Ramos (cell line): ENCODE measurements around the gene SLCO2B1.
"Not testable (repeated sequence)": the region's sequence is repeated elsewhere in the genome, so short reads cannot be mapped to it uniquely, and the experiment has no call there.

ENCODE experiments used
- in situ Hi-C: fragments of 300-500 bp; cut with MboI; formaldehyde crosslinking; loops from one replicate; pipeline ENCODE4 v1.14.3; 2022; ENCODE audit warnings: low sequenced_read_pairs; ENCODE audit not compliant: unreplicated experiment

The SLCO2B1 gene, protein sequence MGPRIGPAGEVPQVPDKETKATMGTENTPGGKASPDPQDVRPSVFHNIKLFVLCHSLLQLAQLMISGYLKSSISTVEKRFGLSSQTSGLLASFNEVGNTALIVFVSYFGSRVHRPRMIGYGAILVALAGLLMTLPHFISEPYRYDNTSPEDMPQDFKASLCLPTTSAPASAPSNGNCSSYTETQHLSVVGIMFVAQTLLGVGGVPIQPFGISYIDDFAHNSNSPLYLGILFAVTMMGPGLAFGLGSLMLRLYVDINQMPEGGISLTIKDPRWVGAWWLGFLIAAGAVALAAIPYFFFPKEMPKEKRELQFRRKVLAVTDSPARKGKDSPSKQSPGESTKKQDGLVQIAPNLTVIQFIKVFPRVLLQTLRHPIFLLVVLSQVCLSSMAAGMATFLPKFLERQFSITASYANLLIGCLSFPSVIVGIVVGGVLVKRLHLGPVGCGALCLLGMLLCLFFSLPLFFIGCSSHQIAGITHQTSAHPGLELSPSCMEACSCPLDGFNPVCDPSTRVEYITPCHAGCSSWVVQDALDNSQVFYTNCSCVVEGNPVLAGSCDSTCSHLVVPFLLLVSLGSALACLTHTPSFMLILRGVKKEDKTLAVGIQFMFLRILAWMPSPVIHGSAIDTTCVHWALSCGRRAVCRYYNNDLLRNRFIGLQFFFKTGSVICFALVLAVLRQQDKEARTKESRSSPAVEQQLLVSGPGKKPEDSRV

DNA sequence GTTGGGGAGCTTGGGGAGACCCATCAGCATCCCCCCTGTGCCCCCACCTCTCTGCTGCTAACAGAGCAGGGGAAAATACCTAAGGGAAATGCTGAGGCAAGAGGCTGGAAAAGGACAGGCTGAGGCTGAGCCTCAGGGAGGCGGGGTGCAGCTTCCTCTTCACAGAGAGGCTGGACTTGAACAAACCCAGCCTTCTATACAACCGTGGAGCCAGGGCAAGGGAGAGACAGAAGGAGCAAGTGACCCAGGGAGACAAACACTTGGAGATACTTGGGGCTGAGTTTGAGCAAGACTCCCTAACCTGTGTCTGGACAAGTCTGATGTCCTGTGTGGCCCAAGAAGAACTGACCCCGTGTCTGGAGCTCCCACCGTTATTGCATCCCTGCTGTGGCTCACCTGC lies at the start of gene SLCO2B1:
TSS of gene SLCO2B1 (plus strand) at position 229 of the 400 bp plus-strand sequence. CDS start 275 bp downstream, outside the sequence.
- in situ Hi-C loops, result no loop called here

DNA sequence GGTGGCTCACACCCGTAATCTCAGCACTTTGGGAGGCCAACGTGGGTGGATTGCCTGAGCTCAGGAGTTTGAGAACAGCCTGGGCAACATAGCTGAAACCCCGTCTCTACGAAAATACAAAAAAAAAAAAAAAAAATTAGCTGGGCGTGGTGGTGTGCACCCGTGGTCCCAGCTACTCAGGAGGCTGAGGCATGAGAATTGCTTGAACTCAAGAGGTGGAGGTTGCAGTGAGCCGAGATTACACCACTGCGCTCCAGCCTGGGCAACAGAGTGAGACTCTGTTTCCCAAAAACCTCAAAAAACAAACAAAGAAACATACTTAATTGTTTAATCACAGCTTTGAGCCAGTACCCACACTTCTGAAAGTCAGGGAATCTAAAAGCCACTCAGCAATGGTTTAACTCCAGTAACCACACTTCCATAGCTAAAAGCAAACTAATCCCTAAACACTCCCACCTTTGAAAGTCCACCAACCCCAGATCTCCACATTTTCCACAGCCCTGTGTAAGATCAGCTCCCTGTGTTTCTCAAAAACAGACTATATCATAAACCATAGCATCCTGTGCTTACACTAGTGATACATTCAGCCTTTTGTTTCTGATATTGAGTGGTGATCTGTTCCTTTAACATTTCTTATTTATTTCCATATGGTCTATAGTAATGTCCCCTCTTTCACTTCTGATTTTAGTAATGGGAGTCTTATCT lies 49.3 kb upstream of the SLCO2B1 start:
- in situ Hi-C loops, result no loop called here

DNA sequence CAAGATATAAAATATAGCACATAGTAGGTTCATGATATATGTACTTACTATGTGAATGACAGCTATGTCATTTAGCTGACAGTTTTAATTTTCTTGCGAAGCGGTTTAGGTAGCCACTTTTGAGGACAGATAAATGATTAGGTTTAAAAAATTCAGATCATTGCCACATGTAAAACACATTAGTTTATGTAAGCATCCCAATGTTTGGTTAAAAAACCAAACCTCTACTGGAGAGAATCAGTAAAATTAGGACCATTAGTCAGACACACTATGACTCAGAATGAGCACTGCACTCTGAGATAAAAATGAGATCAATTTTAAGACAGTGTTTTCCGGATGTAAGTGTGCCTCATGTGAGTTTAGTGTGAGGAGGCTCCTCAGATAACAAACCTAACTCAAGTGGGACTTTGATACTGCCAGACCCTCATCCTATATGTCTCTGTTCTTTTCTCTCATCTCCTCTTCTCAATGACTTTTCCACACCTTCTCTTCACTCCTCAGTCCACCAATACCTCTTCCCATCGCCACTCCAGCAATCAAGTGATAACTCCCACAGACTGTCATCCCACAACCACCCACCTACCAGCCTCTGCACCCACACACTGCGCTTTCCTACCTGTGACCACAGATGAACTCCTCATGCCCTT lies 47.4 kb upstream of the SLCO2B1 start:
- in situ Hi-C loops, result no loop called here

DNA sequence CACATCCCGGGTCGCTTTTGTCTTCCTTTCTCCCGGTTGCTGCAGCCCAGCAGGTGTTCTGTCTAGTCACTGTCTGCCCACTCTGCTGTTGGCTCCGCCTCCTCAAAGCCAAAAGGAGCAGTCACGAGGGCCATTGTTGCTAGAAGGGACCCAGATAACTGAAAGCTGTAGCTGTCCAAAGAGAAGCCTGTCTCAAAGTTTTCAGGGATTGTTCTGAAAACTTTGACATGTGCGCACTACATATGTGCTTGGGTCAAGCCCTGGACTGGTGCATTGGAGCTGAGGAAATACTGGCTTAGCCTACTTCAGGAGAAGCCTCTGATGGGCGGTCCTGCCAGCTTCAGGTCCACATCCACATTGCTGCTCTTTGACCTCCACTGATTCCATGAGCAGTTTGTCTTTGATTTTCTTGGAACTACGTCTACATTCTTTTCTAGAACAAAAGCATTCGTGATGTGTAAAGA lies 45.4 kb upstream of the SLCO2B1 start:
- in situ Hi-C loops, result no loop called here

DNA sequence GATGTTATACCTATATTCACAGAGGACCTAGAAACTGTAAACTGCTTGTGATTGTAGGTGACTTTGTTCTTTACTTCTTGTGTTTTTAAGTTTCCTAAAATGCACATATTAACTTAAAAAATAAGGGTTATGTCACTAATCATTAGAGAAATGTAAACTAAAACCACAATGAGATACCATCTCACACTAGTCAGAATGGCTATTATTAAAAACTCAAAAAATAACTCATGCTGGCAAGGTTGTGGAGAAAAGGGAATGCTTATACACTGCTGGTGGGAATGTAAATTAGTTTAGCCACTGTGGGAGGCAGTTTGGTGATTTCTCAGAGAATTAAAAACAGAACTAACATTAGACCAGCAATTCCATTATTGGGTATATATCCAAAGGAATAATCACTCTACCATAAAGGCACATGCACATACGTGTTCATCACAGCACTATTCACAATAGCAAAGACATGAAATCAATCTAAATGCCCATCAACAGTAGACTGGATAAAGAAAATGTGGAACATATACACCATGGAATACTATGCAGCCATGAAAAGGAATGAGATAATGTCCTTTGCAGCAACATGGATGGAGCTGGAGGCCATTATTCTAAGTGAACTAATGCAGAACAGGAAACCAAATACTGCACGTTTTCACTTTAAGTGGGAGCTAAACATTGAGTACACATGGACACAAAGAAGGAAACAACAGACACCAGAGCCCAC lies 44.8 kb upstream of the SLCO2B1 start:
- in situ Hi-C loops, result not testable (repeated sequence)

DNA sequence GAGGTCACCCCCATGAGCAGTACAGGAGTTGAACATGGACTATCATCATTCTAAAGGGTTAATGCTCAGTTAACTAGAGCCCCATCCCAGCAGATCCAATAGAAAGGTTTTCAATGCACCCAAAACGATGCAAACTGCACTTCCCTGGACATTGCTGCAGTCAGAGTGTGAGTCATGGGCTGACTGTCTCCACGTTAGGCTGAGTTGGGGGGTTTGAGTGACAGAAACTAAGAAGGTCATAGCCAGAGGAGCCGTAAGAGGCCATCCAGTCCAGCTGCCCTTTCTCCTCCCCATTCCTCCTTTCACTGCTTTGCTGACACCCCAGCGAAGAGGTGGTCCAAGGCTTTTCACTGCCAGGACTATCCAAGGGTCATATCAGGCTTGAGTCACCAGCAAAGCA lies 43.7 kb upstream of the SLCO2B1 start:
- in situ Hi-C loops, result no loop called here

DNA sequence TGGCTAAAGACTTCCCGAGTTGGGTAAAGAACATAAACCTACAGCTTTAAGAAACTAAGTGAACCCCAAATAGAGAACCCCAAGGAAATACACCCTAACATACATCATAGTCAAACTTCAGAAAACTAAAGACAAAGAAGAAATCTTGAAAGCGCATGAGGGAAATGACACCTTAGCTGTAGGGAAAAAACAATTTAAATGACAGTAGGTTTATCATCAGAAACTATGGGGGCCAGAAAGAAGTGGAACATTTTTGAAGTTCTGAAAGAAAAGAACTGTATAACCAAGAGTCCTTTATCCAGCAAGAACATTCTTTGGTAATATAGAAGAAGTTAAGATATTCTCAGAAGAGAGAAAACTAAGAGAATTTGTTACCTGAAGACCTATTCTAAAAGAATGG lies 38.7 kb upstream of the SLCO2B1 start:
- in situ Hi-C loops, result no loop called here

DNA sequence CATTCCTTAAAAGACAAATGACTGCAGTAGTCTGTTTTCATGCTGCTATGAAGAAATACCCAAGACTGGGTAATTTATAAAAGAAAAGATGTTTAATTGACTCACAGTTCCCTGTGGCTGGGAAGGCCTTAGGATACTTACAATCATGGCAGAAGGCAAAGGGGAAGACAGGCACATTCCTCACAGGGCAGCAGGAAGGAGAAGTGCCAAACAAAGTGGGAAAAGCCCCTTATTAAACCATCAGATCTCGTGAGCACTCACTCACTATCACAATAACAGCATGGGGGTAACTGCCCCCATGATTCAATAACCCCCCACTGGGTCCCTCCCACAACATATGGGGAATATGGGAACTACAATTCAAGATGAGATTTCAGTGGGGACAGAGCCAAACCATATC lies 37.9 kb upstream of the SLCO2B1 start:
- in situ Hi-C loops, result no loop called here

DNA sequence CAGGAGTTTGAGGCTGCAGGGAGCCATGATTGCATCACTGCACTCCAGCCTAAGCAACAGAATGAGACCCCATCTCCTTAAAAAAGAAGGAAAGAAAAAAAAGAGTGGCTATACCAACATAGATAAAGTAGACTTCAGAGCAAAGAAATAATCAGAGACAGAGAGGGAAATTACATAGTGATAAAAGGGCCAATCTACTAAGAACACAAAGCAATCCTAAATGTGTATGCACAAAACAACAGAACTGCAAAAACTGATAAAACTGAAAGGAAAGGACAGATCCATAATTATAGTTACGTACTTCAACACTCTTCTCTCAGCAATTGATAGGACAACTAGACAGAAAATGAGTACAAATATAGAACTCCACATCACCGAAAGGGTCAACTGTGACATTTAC lies 36.4 kb upstream of the SLCO2B1 start:
- in situ Hi-C loops, result no loop called here

DNA sequence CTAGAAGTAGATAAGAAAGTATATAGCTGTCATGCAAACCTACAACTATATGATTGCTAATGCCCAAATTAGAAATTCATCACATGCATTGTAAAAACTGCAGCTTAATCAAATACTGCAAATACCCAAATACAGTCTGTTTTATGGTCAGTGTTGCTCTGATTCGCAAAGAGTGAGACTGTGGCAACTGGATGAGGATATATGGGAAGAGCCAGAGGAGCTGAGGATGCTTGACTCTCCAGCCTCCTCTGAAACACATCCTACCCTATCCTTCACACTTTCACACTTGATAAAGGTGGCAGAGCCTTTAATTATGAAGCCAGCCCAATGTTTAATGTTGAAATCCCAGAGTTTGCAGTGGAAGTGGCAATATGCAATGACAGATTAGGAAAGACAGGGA lies 32.3 kb upstream of the SLCO2B1 start:
- in situ Hi-C loops, result no loop called here

DNA sequence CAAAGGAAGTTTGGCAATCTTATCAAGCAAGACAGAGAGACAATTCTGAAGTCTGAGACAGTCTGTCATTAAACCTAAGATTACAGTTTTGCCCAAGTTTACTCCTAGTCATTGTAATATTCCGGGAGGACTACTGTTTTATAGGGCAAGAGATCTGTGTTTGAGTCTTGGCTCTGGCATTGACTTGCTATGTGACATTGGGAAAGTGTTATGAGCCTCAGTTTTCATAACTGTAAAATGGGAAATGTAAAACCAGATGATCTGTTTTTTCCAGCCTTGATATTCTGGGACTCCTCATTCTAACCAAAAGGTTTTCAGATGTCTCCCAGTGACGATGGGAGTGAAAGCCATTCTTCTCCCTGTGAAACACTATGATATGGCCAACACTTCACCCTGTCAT lies 24.3 kb upstream of the SLCO2B1 start:
- in situ Hi-C loops, result no loop called here

DNA sequence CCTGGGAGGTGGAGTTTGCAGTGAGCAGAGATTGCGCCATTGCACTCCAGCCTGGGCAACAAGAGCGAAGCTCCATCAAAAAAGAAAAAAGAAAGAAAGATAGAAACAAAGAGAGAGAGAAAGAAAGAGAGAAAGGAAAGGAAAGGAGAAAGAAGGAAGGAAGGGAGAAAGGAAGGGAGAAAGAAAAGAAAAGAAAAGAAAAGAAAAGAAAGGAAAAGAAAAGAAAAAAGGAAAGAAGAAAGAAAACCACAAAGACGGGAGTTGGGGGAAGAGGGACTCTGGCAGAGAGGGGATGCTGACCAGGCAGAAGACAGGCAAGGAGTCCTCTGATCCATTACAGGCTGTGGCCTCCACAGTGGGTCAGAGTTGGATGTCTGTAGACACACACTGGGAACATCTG lies 18.8 kb upstream of the SLCO2B1 start:
- in situ Hi-C loops, result no loop called here

DNA sequence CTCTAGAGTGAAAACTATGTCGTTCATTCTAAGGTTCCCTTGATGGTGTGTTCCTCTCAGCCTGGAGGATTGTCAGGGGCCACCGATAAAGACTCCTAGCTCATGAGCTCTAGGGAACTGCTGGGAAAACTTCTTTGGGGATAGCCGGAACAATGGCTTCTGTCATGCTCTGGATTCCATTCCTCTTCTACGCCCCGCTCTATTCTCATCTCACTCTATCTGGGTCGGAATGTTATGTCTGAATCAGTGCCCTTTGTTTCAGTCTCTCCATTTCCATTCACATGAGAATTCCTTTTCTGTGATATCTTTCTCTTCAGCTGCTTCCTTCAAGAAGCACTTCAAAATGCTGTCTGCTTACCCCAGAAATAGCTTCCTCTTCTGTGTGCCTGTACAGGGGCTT lies 16.9 kb upstream of the SLCO2B1 start:
- in situ Hi-C loops, result no loop called here

DNA sequence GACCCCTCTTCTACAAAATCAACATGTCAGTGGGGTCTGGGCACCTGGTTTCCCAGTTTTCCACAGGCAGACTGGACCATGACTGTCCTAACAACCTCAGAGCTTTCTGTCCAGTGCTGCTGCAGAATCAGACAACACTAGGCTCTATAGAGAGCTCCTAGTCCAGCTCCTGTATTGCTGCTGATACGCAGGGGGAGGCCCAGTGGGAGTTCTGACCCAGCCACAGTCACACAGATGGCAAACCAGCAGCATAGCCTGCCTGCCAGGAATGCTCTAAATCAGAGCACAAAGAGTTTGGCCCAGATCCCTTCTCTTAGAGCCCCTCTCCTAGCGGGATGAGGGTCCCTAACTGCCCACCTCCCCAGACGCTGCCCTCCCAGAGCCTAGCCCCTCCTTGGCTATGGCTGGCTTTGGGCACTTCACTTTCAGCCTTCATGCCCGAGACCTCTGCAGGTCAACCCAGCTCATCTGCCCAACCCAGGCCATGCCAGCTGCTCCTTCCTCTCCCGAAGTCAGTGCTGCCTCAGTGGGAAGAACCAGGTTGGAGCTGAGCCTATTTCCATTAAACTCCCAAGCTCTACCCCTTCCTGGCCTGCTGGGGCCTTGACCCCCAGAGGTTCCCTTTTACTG lies 15.8 kb upstream of the SLCO2B1 start:
- in situ Hi-C loops, result no loop called here

DNA sequence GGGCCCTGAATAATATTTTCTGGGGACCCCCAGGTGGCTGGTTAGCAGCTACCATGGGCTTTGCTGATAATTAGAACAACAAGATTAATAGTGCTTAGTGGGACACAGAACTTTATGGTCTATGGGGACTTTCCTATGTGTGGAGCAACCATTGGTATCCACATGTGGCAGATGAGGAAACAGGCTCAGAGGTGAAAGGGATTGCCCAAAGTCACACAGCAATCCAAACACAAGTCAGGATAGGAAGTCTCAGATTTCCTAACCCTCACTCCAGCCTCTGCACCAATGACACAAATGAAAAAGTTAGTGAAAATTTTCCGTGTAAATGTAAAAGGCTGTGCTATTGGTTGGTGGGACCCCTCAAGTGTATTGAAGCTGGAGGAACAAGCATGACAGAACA lies 15.3 kb upstream of the SLCO2B1 start:
- in situ Hi-C loops, result no loop called here

DNA sequence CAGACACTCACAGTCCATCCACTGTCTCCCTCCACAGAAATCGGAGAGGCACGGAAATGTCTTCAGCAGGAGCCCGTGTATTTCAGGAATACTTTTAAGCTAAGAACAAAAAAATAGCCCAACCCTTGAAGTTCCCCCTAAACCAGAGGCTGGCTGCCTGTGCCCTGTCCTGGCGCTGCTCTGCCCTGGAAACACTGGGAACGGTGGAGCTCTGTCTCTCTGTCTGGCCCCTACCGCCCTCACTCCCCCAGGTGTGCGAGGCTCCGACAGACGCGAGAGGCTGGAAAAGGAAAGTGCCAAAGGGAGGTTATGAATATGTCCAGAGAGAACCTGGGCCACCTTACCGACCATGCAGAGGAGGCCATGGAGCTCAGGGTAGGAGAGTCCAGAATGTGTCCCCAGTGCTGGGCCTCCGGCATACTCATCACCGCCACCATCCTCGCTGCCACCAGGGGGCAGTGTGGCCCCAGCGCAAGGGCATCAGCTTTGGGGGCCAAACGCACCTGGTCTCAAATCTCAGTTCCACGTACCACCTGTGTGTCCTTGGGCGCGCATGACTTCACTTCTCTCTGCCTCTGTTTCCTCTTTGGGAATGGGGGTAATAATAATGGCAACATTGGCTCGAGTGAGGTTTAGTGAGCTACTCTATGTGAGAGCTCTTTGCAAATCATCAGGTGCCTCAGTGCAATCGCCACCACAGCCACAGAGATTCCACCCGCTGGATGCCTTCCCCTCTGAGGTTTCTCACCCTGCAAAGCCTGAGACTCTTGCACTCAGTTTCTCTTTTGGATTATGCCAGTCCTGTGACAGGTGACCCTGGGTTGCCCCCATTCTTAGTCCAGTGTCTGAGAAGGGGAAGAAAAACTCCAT lies 10.4 kb upstream of the SLCO2B1 start:
- in situ Hi-C loops, result loop anchor here (5.0 kb wide), 1 partner anchor 107 kb away; no protein-coding TSS in a partner anchor

DNA sequence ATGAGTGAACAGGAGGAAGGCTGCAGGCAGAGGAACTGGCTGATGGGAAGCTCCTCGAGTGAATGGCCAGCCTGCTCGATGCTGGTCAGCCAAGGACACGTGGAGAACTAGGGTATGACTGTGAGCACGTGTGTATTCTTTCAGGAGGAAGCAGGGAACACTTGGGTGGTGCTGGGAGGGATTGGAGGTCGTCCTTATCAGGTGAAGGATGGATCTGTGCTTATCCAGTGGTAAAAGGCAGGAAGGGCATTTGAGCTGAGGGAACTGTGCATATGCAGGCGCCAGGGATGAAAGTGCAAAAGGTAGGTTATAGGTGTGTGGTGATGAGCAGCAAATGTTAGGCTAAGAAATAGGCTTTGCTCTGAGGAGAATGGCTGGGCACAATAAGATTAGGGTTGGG lies 9.7 kb upstream of the SLCO2B1 start:
- in situ Hi-C loops, result loop anchor here (5.0 kb wide), 1 partner anchor 106 kb away; no protein-coding TSS in a partner anchor

DNA sequence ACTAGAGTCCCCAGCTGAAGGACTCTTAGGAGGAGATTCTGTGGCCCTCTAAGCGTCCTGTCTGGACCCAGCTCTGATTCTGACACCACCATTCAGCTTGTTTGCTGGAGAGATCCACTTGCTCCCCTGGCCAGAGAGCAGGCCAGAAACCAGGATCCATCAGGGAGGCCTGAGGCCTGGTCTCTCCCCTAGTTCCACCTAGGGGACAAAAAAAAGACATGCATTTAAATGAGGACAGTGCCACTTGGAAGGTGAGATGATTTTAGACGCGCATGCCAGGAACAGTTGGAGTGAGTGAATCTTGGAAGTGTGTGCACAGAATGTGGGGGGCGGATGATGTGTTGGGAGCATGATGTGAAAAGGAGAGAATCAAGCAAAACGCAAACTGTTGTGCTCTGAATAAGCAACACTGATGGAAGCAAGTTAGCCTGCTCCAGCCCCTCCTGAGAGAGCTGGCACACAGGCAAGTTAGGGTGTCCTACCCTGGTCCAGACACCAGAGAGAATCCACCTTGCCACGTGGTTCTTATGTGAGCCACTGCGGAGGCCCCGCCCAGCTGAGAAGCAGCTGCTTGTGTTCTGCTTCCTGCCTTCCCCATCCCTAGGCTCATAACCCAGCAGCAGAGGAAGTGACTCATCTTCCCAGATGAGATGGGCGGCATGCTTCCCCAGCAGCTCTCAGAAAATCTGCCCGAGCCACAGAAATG lies 8.0 kb upstream of the SLCO2B1 start:
- in situ Hi-C loops, result loop anchor here (5.0 kb wide), 1 partner anchor 104 kb away; no protein-coding TSS in a partner anchor
